Dermis microvascular lymphatic vessel endothelial cell (primary cell): ENCODE results near the gene RTL10. TPM values are rescaled to one million over a fixed set of nuclear protein-coding genes. Genes with fewer than 3 reads are reported as not detected.

Experiments
- DNase-seq, 2 donors: peaks; one replicate each; pipeline versions ENCODE4 v3.0.0 to v3.0.0-alpha.2; 2010; ENCODE audit warnings: low read depth in 2 of 2
- total RNA-seq: library from RNA; depleted of rRNA; stranded (reverse); fragments of >200 nt; gene quantifications from 2 replicates; pipeline ENCODE4 v1.2.1, GENCODE V29; 2014

Gene RTL10
- total RNA-seq, 1 donor from 2014 or later: 16.0 TPM

- no peak for DNase-seq
Measured at GRCh38 chr22:19824212-19824925, 30.3 kb downstream of the RTL10 start.

DNA sequence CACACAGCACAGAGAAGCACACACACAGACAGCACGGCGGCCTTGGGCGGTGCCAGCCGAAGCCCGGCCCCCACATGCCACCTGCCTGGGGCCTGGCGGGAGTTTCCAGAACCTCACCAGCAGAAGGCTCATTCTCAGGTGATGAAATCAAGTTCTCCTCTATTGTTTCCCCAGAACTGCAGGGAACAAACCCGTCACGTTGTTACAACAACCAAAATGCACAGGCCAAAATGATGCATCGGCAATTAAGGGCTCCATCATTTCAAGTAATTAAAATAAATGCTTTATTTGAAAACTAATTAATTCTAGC lies 30.8 kb downstream of the RTL10 start:
- DNase-seq: no peak

DNA sequence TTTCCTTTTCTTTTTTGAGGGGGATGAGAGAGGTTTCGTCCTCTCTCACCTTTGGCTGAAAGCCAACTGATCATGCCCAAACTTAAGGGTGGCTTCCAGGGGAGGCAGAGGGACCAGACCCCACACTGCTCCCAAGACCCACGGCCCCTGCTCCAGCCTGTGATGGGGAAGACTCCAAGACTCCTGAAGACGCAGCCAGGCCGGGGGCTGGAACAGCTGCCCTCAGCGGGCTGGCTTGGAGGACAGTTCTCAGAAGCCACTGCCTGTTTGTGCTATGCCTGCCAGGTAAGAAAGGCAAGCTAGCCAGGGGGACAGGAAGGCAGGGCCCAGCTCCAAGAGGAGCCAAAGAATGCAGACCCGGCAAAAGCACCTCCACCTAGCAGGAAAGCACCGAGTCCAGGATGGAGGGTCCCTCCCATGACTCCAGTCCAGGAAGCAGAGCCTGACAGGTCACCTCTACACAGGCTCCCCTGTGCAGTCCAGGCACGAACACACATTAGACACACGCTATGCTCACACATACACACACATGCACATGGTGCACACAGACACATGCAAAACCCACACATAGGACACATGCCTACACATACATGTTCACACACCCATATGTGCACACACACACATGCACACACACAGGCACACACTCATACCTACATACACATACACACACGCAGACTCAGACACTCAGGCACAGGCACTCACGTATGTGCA lies 31.3 kb downstream of the RTL10 start:
- no peak for DNase-seq

DNA sequence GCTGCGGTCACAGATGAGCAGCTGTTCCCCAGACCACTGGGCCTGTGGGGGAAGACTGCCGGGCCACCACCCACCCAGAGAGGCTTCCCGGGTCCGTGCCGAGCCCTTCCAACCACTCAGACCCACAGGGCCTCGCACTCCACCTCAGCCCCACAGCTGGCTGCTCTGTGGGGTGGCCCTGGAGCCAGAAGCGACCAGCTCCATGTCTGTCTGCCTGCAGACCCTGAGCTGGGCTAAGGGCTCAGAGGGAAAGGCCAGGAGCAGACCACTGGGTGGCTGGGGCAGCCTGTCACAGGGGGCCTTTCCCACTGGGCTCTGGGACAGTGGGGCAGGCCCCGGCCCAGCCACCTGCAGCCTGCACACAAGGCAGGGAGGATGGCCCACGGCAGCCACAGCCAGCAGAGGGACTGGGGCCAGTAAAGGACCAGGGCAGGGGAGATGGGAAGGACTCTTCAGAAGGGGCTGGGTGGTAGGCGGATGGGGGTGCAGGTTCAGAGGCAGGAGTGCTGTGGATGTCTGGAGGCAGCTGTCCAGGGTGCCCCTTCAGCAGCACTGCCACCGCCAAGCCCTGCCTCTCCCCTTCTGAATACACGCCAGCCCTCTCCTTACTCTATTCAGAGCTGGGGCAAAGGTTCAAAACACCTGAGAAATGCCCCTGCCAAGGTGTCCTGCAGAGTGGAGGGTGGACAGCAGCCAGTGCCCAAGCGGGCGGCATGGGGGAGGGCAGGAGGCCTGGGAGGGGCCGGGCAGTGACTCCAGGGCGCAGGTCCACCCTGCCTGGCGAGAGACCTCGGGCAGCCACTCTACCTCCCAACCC lies 32.2 kb downstream of the RTL10 start:
- no peak for DNase-seq

GRCh38 chr22:19821523-19822300 lies 33.0 kb downstream of the RTL10 start:
- DNase-seq: no peak

DNA sequence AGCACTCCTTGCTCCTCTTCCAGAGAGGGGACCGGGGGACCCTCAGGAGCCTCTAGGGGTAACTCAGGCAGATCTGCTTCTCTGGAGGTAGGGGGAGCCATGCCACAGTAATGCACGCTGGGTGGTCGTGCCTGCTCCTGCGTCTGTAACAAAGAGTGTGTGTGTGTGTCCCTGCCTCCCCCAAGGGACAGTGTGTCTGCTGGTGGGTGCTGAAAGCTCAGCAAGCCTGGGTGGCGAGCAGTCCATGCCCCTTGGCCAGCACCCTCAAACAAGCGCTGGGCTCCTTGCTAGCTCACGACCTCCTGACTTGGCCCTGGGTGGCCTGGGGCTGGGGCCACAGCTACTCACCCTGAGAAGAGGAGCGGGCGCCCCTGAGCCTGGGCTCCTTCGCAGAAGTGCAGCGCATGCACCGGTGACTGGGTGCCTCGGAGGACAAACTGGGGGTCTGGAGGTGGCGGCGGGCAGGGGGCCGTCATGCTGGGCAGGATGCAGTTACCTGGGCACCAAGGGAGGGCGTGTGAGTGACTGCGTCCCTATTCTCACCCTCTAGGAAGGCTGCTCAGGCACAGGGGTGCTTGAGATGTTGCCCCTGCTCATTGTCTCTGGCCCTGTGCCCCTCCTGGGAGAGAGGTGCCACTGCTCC lies 33.7 kb downstream of the RTL10 start:
- peak in 1 of 2 donors; percentile 33 for DNase-seq

DNA sequence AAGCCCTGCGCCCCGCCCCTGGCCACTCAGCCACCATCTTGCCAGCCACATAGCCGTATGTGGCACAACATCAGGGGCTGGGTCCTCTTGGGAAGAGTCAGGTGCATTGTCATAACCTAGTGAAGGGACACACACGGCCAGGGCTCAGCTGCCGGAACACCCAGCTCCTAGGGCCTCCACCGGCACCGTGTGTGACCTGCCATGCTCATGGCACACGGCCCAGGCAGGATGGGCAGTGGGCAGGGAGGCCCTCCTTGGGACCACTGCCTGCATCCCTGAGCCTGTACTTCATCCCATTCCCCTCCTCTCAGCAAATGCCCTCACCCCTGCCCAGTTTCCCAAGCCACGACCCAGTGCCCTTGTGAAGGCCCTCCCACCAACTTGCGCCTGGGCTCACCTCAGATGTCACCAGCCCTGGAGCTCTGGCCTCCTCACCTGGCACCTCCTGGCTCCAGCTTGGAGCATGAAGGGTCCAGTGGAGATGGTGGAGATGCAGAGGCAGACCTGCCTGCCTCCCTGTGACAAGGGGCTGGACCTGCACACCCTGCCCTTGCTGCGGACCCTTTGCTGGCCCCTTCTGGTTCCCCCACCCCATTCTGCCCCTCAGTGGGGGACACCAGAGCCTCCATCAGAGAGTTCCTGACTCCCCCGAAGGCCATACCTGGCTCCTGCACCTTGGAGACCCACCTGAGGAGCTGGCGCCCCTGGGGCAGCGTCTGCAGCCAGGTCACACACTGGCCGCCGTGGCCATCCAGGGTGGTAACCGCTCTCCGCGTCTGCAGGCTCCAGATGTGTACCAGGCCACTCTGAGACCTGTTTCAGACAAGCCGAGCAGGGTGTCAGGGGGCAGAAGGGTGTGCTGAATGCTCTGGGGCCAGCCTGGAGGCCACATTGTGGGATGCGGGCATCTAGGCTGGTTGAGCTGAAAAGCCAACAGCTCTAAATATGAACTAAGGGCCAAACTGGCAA lies 34.5 kb downstream of the RTL10 start:
- no peak for DNase-seq

DNA sequence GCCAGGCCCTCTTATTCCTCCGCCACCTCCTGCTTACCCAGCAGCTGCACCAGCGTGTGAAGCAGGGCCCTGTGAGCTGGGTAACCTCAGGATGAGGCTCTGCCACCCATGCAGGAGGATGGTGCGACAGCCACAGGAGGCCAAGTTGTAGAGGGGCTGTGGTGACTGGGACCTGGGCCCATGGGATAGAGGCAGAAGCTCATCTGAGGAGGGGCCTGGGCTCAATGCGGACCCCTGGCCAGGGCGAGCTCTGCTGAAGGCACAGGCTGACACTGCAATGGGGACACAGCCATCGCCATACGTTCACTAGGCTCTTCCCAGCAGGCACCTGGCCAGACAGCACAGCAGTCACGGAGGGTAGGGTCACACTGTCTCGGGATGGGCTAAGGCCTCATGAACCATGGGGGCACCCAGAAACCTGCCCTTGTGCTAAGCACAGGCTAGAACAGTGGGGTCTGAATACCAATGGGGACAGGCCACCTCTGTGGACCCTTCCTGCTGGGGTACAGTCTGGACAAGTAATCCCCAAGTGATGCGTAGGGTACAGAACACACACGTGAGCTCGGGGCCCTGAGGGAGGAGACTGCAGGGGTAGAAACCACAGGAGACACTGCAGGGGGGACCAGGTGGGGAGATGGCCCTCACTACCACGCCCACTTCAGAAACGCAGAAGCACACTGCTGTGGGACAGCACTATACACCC lies 35.3 kb downstream of the RTL10 start:
- DNase-seq: no peak

DNA sequence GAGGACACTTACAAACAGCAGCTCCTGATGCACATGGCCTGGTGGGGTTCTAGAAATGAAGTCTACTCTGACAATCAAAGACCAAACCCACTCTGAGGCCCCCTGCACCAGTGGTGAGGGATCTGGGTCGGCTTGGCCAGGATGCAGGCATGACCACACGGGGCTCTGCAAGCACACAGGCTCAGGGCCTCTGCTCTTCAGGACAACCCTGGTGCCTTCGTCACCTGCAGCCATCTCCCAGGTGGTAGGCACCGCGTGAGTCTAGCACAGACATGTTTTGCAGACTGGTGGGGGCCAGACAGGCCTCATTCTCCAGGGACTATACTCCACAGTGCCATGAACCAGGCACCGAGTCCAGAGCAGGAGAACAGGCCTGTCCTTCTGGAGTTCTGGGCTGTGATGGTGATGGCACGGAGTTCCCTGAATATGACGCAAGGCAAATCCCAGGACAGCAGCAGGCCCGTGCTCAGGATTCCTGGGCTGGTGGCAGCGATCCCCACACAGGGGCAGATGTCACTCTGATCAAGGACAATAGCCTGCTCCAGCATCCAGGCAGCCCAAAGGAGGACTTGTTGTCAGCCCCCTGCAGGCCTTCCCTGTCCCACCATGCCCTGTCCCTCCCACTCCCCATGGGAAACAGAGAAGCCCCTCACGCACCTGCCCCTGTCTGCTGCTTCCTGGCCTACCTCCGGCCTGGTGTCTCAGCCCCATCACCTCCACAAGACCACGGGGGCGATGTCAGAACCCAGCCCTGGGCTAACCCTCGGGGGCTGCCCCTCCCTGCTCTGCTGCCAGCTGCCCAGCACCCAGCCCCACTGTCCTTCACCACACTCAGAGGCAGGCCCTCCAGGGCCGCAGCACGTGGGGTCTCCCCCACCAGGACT lies 36.1 kb downstream of the RTL10 start:
- DNase-seq: no peak

GRCh38 chr22:19816372-19817119 lies 38.1 kb downstream of the RTL10 start:
- DNase-seq: no peak

GRCh38 chr22:19815823-19816290 lies 38.8 kb downstream of the RTL10 start:
- no peak for DNase-seq

- no peak for DNase-seq
Measured at GRCh38 chr22:19815093-19815822, 39.4 kb downstream of the RTL10 start.

DNA sequence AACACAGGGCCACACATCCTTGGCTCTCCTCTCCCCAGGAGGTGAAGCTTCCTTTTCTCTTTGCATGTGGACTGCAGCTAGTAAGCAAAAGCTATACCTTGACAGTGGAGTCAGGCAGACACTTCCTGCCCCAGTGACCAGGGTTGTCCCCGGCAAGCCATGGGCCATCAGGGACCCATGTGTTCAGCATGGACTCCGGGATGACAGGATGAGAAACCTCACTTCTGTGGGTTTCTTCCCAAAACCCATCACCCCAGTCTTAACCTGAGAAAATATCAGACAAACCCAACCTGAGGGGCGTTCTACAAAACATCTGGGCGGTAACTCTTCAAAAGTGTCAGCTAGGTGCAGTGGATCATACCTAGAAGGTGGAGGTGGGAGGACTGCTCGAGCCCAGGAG lies 40.2 kb downstream of the RTL10 start:
- no peak for DNase-seq

DNA sequence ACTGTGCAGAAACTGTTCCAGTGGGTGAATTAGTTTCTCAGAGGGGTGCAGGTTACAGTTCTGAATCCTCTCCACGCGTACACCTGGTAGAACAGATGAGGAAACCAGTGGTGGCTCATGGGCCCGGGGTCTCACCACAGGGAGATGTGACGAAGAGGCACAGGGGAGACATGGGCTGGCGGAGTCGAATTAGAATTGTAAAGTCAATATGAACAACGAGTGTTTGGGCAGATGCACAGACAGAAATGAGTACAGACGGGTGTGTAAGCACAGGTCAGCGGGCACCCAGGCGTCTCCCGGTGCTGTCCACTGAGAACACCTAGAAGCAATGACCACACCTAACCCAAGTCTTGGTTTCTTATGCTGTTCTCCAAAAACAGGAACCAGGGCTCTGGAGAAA lies 41.8 kb downstream of the RTL10 start:
- no peak for DNase-seq

DNA sequence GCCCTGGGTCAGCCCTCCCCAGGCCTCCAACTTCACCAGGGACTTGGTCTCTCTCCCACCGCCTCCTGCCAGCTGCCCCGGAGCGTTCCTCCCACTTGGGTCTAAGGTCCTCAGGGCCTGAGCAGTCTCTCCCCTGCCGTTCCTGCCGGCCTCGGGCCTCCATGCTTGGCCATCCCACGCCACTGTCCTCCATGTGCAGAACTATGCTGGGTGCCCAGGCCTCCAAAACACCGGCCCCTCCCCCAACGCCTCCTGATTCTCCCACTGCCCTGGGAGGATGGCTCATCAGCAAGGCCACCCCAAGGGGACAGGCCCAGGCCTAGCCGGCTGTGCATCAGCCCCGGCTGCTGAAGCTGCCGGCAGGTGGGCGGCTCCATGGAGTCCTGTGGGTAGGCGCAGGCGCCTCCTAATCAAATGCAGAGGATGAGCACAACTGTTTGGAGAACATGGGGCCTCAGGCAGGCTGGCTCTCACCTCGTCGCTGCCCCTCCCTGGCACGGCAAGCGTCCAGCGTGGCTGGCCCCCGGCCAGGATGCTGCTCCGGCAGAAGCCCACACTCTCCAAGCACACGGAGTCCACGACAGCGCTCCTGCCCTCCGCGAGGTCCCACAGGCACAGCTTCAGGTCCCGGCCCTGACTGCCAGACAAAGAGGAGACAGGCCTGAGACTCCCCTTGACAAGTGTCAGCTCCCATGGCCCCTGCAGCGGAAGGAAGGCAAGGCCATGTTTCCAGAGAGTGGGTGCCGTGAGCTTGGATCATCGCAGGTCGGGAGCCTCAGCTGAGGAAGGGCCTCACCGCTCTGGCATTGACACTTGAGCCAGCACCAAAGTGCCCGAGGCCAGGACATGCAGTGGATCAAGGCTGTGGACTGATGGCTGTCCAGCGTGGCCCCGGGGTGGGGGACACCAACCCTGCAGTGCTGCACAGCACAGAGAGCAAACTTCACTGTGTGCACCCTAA lies 42.6 kb downstream of the RTL10 start:
- DNase-seq: no peak

DNA sequence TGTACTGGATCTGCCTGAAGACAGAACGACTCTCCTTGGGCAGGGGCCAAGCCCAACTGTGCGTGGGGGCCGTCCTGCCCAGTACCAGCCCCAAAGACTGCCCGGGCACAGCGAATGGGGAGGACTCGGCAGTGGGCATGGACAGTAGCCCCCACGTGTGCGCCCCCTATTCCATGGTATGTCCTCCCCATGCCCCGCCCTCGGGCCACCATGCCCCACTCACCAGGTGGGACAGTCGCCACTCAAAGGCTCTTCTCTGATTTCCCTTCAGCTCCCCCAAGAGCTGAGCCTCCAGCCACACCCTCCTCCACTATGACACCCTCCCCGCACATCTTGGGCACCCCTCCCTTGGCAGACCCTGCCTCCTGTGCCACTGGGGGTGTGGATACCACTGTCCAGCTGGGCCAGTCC lies 43.5 kb downstream of the RTL10 start:
- no peak for DNase-seq
